AG04449 (cell line): ENCODE data around the gene KIF9.
"Not testable (repeated sequence)": the region's sequence is repeated elsewhere in the genome, so short reads cannot be mapped to it uniquely, and the experiment has no call there.

ENCODE experiments used
- CTCF ChIA-PET: fragments of 350-600 bp; formaldehyde crosslinking; extraction: SDS; loops from one replicate; lab custom pipeline; 2021; ENCODE audit warnings: antibody characterized with exemption; lab: Yijun Ruan, JAX
- POLR2A ChIA-PET: fragments of 400-600, 350-600 bp; formaldehyde crosslinking; extraction: SDS; loops from one replicate; lab custom pipeline; 2020; ENCODE audit warnings: antibody characterized with exemption, inconsistent platforms; lab: Yijun Ruan, JAX
- DNase-seq: peaks from one replicate; pipeline ENCODE4 v3.0.0-alpha.2; 2010; ENCODE audit warnings: low read depth, low spot score
- H3K4me3 ChIP-seq: 2 replicates; pipeline ENCODE4 v1.5.1; 2011; ENCODE audit warnings: low read depth, mild to moderate bottlenecking, control low read depth, low read length
- TF ChIP-seq, protein P1 (sequence below): IDR thresholded peaks from one replicate; pipeline ENCODE4 v1.5.1; 2011; ENCODE audit warnings: mild to moderate bottlenecking, moderate library complexity, low read length, control low read depth, inconsistent platforms; ENCODE audit not compliant: insufficient read depth; ENCODE audit errors: missing control alignments

KIF9 gene

DNA sequence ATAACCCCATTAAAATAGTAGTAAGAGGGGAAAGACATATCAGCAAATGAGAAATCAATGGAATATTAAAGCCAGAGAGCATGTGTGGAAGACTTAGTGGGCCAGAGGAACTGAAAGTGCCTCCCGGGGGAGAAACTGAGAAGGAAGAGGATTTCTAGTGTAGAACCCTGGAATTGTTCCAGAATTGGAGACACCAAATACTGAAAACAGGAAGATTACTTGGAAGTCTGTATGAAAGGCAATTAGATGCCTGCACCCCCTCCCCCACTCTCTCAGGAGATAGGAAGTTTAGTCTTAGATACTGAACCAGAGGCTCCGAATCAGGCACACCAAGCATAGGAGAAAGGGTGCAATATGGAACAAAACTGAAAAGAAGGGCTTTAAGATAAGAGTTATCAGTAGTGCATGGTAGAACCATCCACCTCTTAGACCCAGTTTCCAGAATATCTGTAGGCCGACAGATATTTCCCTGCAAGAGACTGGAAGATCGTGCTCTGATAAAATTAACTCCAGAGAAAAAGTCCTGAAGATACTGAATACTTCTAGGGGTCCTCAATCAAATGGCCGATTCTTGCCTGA is 32.6 kb upstream of the KIF9 start:
- POLR2A ChIA-PET, result no interaction called here
- CTCF ChIA-PET, result interaction anchor here (0.8 to 2.1 kb wide), 4 partner anchors 9 to 21 kb away, joined by 3 to 23 read pairs (median 4); no protein-coding TSS in a partner anchor
- TF ChIP-seq, protein P1, sequence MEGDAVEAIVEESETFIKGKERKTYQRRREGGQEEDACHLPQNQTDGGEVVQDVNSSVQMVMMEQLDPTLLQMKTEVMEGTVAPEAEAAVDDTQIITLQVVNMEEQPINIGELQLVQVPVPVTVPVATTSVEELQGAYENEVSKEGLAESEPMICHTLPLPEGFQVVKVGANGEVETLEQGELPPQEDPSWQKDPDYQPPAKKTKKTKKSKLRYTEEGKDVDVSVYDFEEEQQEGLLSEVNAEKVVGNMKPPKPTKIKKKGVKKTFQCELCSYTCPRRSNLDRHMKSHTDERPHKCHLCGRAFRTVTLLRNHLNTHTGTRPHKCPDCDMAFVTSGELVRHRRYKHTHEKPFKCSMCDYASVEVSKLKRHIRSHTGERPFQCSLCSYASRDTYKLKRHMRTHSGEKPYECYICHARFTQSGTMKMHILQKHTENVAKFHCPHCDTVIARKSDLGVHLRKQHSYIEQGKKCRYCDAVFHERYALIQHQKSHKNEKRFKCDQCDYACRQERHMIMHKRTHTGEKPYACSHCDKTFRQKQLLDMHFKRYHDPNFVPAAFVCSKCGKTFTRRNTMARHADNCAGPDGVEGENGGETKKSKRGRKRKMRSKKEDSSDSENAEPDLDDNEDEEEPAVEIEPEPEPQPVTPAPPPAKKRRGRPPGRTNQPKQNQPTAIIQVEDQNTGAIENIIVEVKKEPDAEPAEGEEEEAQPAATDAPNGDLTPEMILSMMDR, result no peak
- no peak for DNase-seq
- no peak overlapping the region for H3K4me3 ChIP-seq

DNA sequence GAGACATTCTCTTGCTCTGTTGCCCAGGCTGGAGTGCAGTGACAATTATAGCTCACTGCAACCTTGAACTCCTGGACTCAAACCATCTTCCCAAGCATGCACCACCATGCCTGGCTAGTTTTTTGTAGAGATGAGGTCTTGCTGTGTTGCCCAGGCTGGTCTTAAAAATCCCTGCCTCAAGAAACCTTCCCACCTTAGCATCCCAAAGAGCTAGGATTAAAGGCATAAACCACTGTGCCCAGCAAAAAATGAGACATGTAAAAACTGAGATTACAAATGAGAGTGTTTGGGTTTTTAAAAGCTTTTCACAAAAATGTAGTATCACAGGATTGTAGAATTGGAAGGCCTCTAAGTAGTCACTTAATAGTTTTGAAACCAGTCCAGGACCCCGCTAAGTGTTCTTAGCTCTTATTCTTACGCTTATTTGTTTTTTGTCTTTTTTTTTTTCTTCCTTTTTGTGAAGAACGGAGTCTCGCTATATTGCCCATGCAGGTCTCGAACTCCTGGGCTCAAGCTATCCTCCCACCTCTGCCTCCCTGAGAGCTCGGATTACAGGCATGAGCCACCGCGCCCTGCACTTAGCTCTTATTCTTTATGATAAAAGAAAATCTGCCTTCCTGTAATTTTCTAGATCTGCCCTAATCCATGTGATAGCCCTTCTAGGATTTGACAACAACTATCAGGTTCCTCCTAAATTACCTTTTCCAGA is 31.6 kb upstream of the KIF9 start:
- ChIA-PET POLR2A (no interaction called here), CTCF (interaction anchor here (0.8 to 2.2 kb wide), 8 partner anchors 8 to 405 kb away, joined by 3 to 23 read pairs (median 3); no protein-coding TSS in a partner anchor)
- H3K4me3 ChIP-seq, result no peak overlapping the region
- DNase-seq, result no peak
- TF ChIP-seq, protein P1, result no peak

DNA sequence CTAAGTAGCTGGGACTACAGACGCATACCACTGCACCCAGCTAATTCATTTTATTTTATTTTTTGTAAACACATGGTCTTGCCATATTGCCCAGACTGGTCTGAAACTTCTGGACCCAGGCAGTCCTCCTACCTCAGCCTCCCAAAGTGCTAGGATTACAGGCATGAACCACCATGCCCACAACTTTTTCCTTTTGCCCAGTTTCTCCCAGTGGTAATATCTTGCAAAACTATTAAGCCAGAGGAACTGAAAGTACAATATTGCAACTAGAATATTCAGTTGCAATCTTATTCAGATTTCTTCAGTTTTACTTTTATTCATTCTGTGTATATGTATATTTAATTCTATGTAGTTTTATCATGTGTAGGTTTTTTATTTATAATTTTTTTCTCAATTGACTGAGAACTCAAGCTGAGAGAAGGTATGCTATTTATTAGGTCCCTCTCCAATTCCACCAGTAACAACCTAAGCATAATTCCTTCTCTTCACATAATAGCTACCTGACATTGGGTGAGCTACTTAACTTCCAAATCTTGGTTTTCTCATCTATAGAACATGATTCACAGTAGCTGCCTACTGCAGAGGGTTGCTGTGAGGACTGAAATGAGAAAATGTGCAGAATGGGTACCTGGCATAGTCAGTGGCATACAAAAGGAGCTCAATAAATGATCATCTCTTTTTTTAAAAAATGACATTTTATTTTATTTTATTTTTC is 30.9 kb upstream of the KIF9 start:
- DNase-seq, result no peak
- POLR2A ChIA-PET, result no interaction called here

DNA sequence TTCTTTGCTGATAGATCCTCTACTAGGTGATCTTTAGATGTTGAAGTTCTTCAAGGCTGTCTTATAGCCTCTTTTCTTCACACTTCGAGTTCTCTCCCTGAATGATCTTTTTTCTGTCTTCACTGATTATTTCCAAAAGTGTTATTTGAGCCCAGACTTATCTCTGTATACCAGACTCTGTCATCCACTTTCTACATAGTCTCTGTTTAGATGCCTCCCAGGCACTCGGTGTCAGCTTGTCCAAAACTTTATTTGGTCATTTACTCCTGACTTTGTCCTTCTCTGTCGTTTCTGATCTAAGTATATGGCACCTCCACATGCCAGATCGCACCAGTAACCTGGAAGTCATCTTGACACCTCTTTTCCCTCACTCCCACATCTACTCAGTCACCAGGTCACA is 27.8 kb upstream of the KIF9 start:
- POLR2A ChIA-PET, result no interaction called here
- CTCF ChIA-PET, result interaction anchor here (1.1 kb wide), 1 partner anchor 14 kb away, joined by 3 read pairs; no protein-coding TSS in a partner anchor
- TF ChIP-seq, protein P1, result no peak
- DNase-seq, result no peak
- no peak overlapping the region for H3K4me3 ChIP-seq

More for the DNA sequence above, 30.9 kb upstream of the KIF9 start:
- TF ChIP-seq, protein P1, result no peak
- H3K4me3 ChIP-seq, result no peak overlapping the region
- CTCF ChIA-PET, result interaction anchor here (1.1 to 2.2 kb wide), 4 partner anchors 9 to 390 kb away, joined by 3 to 23 read pairs (median 4); no protein-coding TSS in a partner anchor

DNA sequence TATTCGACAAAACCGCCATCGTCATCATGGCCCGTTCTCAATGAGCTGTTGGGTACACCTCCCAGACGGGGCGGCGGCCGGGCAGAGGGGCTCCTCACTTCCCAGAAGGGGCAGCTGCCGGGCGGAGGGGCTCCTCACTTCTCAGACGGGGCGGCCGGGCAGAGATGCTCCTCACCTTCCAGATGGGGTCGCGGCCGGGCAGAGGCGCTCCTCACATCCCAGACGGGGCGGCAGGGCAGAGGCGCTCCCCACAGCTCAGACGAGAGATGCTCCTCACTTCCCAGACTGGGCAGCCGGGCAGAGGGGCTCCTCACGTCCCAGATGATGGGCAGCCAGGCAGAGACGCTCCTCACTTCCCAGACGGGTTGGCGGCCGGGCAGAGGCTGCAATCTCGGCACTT is 26.6 kb upstream of the KIF9 start:
- CTCF ChIA-PET, result interaction anchor here (0.7 kb wide), 1 partner anchor 22 kb away, joined by 3 read pairs; no protein-coding TSS in a partner anchor
- POLR2A ChIA-PET, DNase-seq, H3K4me3 ChIP-seq: not testable (repeated sequence)

DNA sequence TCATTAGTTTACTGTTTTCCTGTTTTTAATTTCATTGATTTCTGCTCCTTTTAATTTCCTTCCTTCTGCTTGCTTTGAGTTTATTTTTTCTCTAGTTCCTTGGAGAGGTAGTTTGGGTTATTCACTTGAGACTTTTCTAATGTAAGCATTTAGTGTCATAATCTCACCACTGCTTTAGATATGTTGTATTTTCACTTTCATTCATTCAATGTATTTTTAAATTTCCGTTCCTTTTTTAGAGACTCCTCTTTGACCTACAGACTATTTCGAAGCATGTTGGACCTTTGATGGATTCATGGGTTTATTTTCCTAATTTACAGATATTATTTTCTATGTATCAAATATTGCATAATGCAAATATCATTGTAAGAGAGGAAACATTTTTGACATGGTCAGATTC is 23.4 kb upstream of the KIF9 start:
- POLR2A ChIA-PET, result no interaction called here
- DNase-seq, result no peak
- CTCF ChIA-PET, result interaction anchor here (1.3 to 1.5 kb wide), 3 partner anchors 13 to 18 kb away, joined by 3 to 5 read pairs (median 5); no protein-coding TSS in a partner anchor
- TF ChIP-seq, protein P1, result no peak
- no peak overlapping the region for H3K4me3 ChIP-seq
